ENCODE data around the gene RANBP3. TPM values are rescaled to one million over a fixed set of nuclear protein-coding genes. Genes with fewer than 3 reads are reported as not detected.
"Not testable (repeated sequence)": the region's sequence is repeated elsewhere in the genome, so short reads cannot be mapped to it uniquely, and the experiment has no call there.

Gene RANBP3
- total RNA-seq, 3 donors from 2014 or later: 101 to 104 (median 103) TPM

GRCh38 chr19:5884065-5884811 is 93.7 kb downstream of the RANBP3 start:
- not testable (repeated sequence) for H3K9me3 Mint-ChIP-seq; H3K4me1 Mint-ChIP-seq (ENCODE audit: low read depth); H3K36me3 Mint-ChIP-seq (ENCODE audit: insufficient read depth); DNase-seq; H3K4me3 Mint-ChIP-seq
- peaks cover 21% of the 10 kb centered on the region for H3K27me3 Mint-ChIP-seq (ENCODE audit: low read depth)
- ATAC-seq: peak in 1 of 2 donors; percentile 23

GRCh38 chr19:5883157-5883873 is 94.6 kb downstream of the RANBP3 start:
- H3K4me1 Mint-ChIP-seq (ENCODE audit: low read depth); DNase-seq; H3K4me3 Mint-ChIP-seq; H3K9me3 Mint-ChIP-seq; ATAC-seq; H3K36me3 Mint-ChIP-seq (ENCODE audit: insufficient read depth): not testable (repeated sequence)
- H3K27me3 Mint-ChIP-seq (ENCODE audit: low read depth): peaks cover 21% of the 10 kb centered on the region

GRCh38 chr19:5882421-5882968 is 95.4 kb downstream of the RANBP3 start:
- Mint-ChIP-seq H3K27me3 (ENCODE audit: low read depth) (peaks cover 27% of the 10 kb centered on the region), H3K9me3 (no peaks in the 10 kb centered on the region), H3K4me3 (no peak overlapping the region), H3K36me3 (ENCODE audit: insufficient read depth) (no peaks in the 10 kb centered on the region), H3K4me1 (ENCODE audit: low read depth) (no peaks in the 10 kb centered on the region)
- no peak for DNase-seq
- ATAC-seq: no peak

DNA sequence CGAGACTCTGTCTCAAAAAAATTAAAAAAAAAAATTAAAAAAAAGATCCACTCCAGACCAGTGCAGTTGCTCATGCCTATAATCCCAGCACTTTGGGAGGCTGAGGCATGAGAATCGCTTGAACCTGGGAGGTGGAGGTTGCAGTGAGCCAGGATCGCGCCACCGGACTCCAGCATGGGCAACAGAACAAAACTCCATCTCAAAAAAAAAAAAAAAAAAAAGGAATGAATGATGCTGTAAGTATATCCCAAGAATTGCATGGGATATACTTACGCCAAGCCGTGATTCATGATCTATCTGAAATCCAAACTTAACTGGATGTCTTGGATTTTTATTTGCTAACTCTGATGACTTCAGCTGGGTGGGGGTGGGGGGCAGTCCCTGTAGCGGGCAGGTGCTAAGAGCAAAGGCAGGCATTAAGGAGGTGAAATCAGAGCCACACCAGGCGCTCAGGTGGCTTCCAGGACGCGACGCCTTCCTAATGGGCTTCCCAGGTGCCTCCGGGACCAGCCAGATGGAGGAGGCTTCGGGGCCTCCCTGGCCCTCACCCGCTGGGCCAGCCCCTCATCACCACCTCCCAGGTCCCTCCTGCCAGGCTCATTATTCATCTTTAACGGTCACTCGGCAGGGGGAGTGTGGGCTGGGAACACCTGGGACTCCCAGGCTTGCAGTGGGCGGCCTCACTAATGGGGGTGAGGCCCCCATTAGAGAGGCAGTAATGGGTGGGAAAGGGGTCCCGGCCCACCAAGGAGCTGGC is 96.2 kb downstream of the RANBP3 start:
- Mint-ChIP-seq H3K36me3 (ENCODE audit: insufficient read depth) (no peaks in the 10 kb centered on the region), H3K27me3 (ENCODE audit: low read depth) (peaks cover 30% of the 10 kb centered on the region), H3K4me3 (no peak overlapping the region), H3K9me3 (no peaks in the 10 kb centered on the region), H3K4me1 (ENCODE audit: low read depth) (no peaks in the 10 kb centered on the region)
- no peak for ATAC-seq
- DNase-seq: no peak

DNA sequence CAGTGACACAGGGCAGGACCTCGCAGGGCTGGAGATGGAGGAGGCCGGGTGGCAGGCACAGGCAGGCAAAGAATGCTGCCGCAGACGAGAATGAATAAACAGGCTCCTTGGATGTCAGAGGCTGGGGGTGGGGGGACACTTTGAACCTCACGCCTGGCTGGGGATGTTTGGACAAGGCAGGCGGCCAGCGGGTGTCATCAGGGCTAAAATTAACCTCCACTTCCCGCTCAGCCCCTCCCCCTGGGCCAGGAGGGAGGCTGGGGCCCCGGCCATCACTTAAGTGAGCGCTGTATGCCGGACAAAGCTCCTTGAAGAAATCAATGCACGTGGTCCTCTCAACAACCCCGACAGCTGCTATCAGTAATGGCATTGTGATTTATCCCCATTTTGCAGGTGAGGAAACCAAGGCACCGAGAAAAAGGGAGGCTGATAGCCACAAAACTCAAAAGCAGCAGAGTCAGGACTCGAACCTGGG is 97.3 kb downstream of the RANBP3 start:
- Mint-ChIP-seq H3K27me3 (ENCODE audit: low read depth) (peaks cover 34% of the 10 kb centered on the region), H3K4me3 (no peak overlapping the region), H3K36me3 (ENCODE audit: insufficient read depth) (no peaks in the 10 kb centered on the region), H3K4me1 (ENCODE audit: low read depth) (no peaks in the 10 kb centered on the region), H3K9me3 (no peaks in the 10 kb centered on the region)
- DNase-seq (no peak), ATAC-seq (no peak)

DNA sequence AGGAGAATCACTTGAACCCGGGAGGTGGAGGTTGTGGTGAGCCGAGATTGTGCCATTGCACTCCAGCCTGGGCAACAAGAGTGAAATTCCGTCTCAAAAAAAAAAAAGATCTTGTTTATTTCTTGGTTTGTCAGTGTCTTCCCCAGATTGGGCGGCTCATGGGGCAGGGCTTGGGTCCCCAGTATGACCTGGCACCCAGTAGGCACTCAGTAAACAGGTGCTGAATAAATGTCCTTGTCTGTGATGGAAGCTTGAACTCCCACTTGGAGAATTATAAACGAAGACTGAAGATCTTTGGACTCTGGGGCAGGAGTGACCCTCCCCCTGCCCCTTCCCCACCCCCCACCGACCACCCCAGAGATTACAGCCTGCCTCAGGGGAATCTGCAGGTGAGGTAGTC is 97.7 kb downstream of the RANBP3 start:
- no peak for DNase-seq
- no peaks in the 10 kb centered on the region for H3K4me1 Mint-ChIP-seq (ENCODE audit: low read depth)

DNA sequence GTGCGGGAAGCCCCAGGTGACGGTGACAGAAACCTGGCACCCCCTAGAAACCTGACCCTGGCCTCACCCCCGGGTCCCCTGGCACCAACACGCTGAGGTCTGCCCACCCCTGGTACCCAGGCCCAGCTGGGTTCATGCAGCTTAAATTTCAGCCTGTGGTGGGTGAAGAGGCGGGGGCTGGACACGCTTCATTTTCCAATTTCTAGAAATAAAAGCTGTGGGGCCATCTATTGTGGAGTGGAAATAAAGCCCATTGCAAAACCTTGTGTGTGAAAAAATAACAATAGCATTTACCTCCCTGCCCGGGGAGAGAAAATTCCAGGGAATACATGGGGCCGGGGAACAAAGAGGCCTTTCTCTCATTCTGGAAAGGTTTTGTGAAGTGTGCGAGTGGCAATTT is 100.1 kb downstream of the RANBP3 start:
- no peak for DNase-seq
- H3K36me3 Mint-ChIP-seq (ENCODE audit: insufficient read depth): no peaks in the 10 kb centered on the region
- H3K4me3 Mint-ChIP-seq: no peak overlapping the region
- peaks cover 29% of the 10 kb centered on the region for H3K27me3 Mint-ChIP-seq (ENCODE audit: low read depth)
- ATAC-seq: no peak
- H3K9me3 Mint-ChIP-seq: no peaks in the 10 kb centered on the region
- H3K4me1 Mint-ChIP-seq (ENCODE audit: low read depth): no peaks in the 10 kb centered on the region

More for the DNA sequence above, 97.7 kb downstream of the RANBP3 start:
- ATAC-seq: no peak
- Mint-ChIP-seq H3K9me3 (no peaks in the 10 kb centered on the region), H3K4me3 (no peak overlapping the region), H3K27me3 (ENCODE audit: low read depth) (peaks cover 29% of the 10 kb centered on the region), H3K36me3 (ENCODE audit: insufficient read depth) (no peaks in the 10 kb centered on the region)

- Mint-ChIP-seq H3K27me3 (ENCODE audit: low read depth) (peaks cover 26% of the 10 kb centered on the region), H3K36me3 (ENCODE audit: insufficient read depth) (no peaks in the 10 kb centered on the region), H3K4me3 (no peak overlapping the region), H3K9me3 (no peaks in the 10 kb centered on the region), H3K4me1 (ENCODE audit: low read depth) (no peaks in the 10 kb centered on the region)
- DNase-seq (no peak), ATAC-seq (no peak)
Measured at GRCh38 chr19:5877427-5877826, 100.5 kb downstream of the RANBP3 start.

DNA sequence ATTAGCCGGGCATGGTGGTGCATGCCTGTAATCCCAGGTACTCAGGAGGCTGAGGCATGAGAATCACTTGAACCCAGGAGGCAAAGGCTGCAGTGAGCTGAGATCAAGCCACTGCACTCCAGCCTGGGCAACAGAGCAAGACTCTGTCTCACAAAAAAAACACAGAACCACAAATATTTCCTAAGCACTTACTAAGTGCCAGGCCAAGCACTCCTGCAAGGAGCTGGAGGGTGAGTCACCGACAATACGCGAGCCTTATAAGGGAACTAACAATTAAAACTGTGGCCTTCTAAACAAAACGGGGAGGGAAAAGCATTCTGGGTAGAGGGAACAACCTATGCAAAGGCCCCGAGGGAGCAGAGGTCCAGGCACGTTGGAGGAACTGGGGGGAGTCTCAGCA is 103.4 kb downstream of the RANBP3 start:
- ATAC-seq; H3K4me1 Mint-ChIP-seq (ENCODE audit: low read depth); H3K36me3 Mint-ChIP-seq (ENCODE audit: insufficient read depth); DNase-seq; H3K4me3 Mint-ChIP-seq; H3K9me3 Mint-ChIP-seq: not testable (repeated sequence)
- peaks cover 18% of the 10 kb centered on the region for H3K27me3 Mint-ChIP-seq (ENCODE audit: low read depth)

GRCh38 chr19:5873617-5874199 is 104.2 kb downstream of the RANBP3 start:
- Mint-ChIP-seq H3K9me3 (no peaks in the 10 kb centered on the region), H3K4me3 (no peak overlapping the region), H3K4me1 (ENCODE audit: low read depth) (no peaks in the 10 kb centered on the region), H3K36me3 (ENCODE audit: insufficient read depth) (no peaks in the 10 kb centered on the region), H3K27me3 (ENCODE audit: low read depth) (peaks cover 18% of the 10 kb centered on the region)
- no peak for ATAC-seq
- DNase-seq: no peak

DNA sequence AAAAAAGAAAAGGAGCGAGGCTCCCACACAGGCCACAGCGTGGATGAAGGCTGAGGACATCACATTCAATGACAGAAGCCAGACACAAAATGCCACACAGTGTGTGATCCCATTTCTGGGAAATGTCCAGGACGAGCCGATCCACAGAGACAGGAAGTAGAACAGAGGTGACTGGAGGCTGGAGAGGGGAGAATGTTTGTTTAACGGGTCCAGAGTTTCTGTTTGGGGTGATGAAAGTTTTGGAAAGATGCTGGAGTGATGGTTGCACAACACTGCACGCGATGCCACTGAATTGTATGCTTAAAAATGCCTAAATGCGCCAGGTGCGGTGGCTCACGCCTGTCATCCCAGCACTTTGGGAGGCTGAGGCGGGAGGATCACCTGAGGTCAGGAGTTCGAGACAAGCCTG is 107.0 kb downstream of the RANBP3 start:
- no peak overlapping the region for H3K4me3 Mint-ChIP-seq
- no peaks in the 10 kb centered on the region for H3K9me3 Mint-ChIP-seq
- H3K27me3 Mint-ChIP-seq (ENCODE audit: low read depth): peaks cover 2% of the 10 kb centered on the region
- DNase-seq (no peak), ATAC-seq (no peak)
- no peaks in the 10 kb centered on the region for H3K36me3 Mint-ChIP-seq (ENCODE audit: insufficient read depth)
- H3K4me1 Mint-ChIP-seq (ENCODE audit: low read depth): no peaks in the 10 kb centered on the region

DNA sequence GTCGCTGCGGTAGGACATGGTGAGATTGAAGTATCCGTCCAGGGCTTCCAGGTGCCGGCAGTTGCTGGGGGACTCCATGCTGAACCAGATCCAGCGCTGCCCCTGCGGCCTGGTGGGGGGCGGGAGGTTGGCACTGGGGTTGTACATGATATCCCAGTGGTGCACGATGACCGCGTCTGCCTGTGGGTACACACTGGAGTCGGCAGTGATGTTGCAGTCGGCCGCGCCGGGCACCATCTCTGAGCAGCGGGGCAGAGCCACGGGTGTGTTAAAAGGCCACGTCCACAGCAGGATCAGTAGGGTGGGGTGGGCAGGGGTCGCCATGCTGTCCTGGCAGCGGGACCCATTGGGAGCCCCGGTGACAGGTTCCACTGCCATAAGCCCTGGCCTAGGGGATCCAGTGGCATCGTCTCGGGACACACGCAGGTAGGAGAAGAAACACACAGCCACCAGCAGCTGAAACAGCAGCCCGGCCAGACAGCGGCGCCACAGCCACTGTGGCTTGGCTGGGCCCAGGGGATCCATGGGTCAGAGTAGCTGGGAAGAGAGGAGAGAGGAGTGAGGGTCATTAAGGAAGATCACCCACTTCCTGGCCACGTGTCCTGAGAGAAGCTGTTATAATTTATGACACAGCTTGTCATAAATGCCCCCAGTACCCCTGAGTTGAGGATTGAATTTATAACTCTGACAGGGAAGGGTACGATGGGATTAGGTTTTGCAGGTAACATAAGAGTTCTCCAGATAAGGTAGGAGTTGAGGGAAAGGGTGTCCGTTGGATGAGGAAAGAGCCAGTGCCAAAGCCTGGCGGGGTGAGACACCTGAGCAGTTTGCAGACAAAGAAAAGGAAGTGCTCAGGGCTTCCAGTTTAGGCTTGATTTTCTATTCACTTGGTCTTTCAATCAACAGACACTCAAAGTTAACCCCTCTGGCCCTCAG is 110.5 kb downstream of the RANBP3 start:
- Mint-ChIP-seq H3K4me1 (ENCODE audit: low read depth) (no peaks in the 10 kb centered on the region), H3K36me3 (ENCODE audit: insufficient read depth) (no peaks in the 10 kb centered on the region), H3K9me3 (no peaks in the 10 kb centered on the region), H3K27me3 (ENCODE audit: low read depth) (no peaks in the 10 kb centered on the region), H3K4me3 (no peak overlapping the region)
- DNase-seq: no peak
- no peak for ATAC-seq

Data from activated T-cell treated with anti-CD3 and anti-CD28 coated beads, Interleukin-2, amount 50 U/mL, for 4 hours (primary cell).